ENCODE results near the gene NDNF.

NDNF gene

DNA sequence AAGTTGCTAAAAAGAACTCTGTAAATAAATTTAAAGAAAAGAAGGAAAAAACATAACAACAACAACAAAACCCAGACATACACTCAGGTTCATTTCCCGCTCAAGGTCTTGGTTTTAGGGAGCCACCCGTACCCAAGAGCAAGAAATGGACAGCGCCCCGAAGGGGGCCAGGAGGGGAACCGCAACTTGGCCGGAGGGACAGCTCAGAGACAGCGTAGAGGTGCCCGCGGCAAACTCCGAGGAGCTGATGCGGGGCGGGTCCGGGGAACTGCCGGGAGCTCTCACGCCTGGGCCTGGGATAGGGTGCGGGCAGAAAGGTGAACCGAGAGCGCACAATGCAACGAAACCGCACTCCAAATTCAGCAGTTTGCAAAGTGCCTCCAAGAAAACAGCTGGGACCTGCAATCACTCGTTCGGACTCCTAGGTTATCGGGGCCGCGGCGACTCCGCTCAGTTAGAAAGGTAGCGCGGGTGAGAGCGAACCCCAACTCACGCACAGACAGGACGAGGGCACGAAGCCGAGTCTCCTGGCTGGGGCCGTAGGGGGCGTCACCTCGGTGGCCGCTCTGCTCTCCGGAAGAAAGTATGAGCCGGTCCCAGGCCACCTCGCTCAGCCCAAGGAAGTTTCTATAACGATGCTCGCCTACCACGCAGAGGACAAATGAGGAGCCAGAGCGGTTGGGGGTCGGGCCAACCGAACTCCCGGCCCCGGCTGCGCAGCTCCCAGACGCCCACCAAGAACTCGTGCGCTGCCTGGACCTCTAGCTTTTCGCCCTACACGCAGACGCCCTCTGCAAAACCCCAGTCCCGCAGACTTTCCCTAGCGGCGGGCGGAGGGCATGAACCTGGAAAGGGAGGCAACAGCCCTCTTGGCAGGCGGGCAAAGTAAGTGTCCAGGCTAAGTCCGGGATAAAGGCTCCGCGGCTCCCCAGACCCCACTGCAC is 1.4 kb downstream of the NDNF start:
- peak; percentile 45 for DNase-seq

DNA sequence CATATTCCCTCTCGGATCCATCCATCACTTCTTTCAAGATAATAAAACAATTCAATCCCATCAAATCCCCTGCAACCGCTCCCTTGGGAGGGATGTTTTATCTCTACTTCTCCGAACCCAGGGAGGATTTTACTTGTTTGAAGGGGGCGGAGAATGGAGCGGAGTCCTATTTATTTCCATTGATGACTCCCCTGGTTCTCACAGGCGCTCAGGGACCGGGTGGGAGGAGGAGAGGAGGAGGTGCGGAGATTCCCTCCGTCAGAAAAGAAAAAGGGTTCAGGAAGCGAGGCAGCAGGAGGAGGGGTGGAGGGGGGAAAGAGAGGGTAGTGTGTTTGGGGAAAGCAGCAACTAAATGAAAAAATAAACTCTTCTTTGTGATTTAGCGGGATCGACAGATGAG is 2.1 kb downstream of the NDNF start:
- DNase-seq = no peak

- DNase-seq = no peak
These were observed 2.9 kb downstream of the NDNF start for GRCh38 chr4:121069430-121069829.

DNA sequence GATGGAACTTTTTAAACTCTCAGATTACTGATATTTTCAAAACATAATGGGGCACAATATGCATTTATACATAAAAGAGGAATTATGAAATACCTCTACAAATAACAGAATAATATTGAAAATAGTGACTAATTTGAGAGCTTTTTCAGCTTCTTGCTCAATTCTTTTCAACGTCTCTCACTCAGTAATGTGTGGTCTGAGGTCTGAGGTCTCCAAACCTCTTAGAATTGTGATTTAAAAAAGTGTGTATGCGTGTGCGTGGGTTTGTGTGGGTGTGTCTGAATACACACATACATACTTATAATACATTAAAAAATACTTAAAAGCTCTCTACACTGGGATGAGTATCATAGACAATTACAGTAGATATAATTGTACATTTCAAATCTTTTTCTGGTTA is 7.9 kb downstream of the NDNF start:
- DNase-seq = no peak

DNA sequence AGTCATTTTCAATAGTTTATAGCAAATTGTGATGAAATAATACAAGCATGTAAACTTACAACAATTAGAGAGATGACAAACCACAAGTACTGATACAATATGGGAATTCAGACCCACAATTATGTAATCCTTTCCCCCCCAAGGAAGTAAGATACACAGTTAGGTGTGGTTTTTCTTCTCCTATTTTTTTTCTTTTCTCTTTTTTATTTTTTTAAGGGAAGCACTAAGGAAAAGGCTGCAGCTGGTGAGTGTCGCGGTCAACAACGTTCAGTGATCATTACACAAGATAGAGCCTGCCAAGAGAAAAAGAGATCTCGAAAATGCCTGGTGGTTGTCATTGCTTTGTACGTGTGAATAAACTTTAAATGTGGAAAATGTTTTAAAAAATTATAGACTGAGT is 9.8 kb downstream of the NDNF start:
- no peak for DNase-seq

- DNase-seq = no peak
These were observed 10.5 kb downstream of the NDNF start for GRCh38 chr4:121061861-121062260.

DNA sequence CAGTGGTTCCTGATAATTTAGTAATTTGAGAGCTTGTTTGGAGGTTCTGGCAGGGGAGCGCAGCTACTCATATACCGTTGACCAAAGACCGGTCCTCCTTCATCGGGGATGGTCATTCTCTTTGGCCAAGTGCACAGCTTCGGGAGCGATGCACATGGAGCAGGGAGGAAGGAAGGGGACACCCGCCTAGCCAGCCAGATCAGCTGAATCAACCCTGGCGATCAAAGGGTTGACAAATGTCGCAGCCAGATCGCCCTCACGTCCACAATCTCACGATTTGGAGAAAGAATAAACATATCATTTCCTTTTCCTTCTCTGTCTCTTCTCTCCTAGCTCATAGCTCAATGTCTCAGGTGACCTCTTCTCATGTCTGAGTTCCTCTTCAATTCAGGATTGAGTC is 11.1 kb downstream of the NDNF start:
- no peak for DNase-seq

GRCh38 chr4:121057466-121057922 is 14.8 kb downstream of the NDNF start:
- no peak for DNase-seq

DNA sequence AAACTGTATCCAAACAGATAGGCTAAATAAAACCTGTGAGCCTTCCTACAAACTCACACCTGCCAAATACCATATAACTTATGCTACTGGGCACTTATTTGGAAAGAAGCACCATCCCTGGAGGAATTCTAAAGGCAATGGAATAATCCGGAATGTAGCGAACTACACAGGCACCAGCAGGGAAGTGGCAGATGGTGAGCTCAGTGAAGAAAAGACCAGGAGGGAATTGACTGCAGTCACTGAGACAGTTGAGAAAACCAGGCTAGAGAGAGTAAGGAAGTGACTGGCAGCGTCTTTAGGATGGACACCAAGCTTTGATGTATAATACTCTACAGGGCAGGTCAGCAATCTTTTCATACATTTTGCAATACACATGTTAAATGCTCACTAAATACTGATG is 16.3 kb downstream of the NDNF start:
- DNase-seq = no peak

GRCh38 chr4:121054373-121054772 is 18.0 kb downstream of the NDNF start:
- DNase-seq = no peak

- DNase-seq = no peak
These were observed 18.7 kb downstream of the NDNF start for GRCh38 chr4:121053601-121054143.

DNA sequence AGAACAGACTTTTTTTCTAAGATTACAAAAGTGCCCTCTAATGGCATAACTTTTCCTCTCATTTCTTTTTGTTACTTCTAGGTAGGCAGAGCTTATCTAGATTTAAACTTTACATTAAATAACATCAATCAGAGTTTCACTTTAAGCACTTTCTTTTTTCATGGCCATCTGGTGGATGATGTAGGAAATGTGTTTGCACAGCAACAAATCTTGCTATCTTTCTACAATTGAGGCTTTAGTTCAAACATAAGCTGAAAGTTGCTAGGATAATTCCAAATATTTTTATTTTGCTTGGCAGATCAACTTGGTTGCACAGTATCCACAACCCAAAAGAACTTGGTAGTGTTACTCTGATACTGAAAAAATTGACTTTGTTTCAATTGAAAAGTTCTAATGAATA is 22.0 kb downstream of the NDNF start:
- DNase-seq = no peak

DNA sequence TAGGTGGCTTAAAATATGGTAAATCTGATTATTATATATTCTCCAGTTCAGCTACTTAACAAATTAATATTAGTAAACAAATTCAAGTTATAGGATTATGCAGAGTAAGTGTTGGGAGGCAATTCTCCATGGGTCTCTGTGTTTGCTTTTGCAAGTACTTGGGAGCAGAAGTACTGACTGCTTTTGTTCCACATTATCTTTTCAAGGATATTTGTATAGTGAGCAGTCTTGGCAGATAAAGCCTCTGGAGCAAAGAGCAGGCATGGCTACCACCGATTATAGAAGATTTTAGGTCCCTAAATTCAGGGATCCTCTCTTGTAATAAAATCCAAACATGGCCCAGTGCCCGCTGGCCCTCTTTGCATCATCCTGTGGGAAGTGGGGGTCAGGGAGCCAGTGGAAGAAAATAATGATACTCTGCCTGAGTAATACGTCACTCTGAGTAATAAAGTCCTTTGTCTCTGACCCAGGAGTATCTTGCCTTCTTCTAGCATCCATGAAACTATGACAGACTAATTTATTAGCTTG is 23.2 kb downstream of the NDNF start:
- no peak for DNase-seq

DNA sequence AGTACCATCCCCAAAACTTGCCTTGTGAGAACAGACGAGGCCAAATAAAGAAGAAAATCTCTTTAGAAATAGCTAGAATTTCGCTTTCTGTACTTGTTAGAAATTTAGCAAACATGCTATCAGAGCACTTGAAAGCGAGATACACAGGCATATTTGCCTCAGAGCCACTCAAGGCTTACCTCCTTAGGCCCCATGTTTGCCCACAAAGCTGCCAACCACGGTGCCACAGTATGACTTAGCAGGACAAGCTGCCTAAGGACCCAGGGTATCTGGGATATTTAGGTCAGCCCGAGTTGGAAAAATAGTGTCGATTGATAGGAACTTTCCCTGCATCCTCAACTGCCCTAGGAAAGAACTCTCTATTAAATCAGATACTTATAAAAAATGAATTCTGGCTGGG is 24.2 kb downstream of the NDNF start:
- DNase-seq = no peak

GRCh38 chr4:121041307-121042090 is 30.8 kb downstream of the NDNF start:
- peak; percentile 33 for DNase-seq

DNA sequence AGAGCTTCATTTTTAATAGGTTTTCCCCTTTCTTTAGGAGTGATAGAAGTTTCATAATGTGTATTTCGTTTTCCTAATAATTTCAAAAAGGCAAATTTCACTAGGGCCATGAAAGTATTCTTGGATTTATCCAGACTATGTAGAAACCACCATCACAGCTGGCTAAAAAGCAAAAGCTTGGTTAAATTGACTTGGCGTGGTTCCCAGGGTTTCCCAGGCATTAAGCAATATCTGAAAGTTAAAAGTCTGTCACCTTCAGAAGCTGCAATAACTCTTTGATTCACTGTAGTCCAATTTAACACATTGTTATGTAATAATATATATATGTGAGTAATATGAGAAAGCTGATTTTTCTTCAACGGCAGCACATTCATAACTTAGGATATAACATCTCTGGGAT is 38.3 kb downstream of the NDNF start:
- no peak for DNase-seq

DNA sequence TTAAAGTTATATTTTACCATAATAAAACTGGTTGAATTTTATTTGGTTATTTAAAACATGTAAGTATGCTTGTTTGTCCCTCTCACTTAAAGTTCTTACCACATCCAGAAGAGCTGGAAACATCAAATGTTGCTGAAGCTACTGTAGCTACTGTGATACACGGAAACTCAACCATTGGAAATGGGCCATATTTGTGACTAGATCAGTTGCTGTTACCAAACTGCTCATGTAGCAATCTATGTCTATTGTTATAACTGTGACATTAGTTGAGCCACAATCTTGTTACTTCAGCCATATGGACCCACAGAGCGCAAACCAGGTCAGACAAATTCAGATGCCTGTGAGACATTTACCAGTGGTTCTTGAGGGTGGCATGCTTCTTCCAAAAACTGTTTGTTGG is 41.6 kb downstream of the NDNF start:
- no peak for DNase-seq

GRCh38 chr4:121030131-121030530 is 42.2 kb downstream of the NDNF start:
- DNase-seq = no peak

- no peak for DNase-seq
These were observed 46.3 kb downstream of the NDNF start for GRCh38 chr4:121026034-121026433.

DNA sequence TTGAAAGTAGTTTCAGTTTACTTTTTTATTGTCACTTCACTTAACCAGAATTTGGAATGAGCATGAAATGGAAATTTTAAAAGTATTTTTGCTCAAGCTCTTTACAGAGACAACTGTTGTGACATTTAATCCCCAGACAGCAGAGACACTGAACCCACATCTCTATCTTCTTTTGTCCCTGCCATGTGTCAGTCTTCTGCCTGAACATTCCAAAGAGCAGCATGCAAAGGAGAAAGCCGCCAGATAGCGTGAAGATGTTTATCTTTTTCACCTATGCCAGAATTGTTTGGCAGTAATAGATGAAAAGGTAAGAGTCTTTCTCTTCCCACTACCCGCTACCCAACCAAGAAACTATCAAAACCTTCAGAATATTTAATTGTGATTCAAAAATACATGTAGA is 46.8 kb downstream of the NDNF start:
- no peak for DNase-seq

DNA sequence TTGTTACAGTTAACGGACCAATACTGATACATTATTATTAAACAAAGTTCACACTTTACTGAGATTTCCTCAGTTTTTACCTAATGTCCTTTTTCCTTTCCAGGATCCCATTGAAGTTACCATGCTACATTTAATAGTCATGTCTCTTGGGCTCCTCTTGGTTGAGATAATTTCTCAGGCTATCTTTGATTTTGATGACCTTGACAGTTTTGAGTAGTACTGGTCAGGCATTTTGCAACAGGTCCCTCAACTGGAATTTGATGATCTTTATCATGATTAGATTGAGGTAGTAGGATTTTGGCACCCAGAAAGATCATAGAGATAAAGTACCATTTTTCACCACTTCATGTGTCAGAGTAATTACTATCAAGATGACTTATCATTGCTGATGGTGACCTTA is 53.8 kb downstream of the NDNF start:
- no peak for DNase-seq

DNA sequence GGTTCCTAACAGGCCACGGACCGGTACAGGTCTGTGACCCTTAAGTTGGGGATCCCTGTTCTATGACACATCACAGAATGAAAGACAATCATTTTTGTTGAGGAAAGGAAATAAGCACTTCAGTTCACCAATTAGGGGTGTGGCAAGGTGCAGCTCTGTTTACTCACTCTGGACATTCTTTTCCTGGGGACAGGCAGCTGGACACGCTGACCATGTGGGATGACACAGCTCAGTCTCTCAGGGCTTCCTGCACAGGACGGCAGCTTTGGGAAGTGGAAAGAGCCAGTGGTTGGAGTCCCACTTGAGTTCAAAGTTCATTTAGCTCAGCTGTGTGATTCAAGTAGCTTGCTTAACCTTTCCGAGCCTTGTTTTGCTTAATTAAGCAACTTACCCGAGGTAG is 55.7 kb downstream of the NDNF start:
- DNase-seq = no peak

- no peak for DNase-seq
These were observed 56.9 kb downstream of the NDNF start for GRCh38 chr4:121015421-121015820.

- no peak for DNase-seq
These were observed 57.8 kb downstream of the NDNF start for GRCh38 chr4:121014544-121014943.

Data from activated CD4-positive, alpha-beta T cell treated with anti-CD3 and anti-CD28 coated beads for 48 hours (primary cell).